Suprapubic skin (tissue), 3 donors: Measurements from ENCODE around the gene PLEK.

Experiments used
- EP300 ChIP-seq: sonication (generic); formaldehyde crosslinking; IDR thresholded peaks from one replicate; pipeline ENCODE4 v1.6.1; 2017; ENCODE audit warnings: antibody characterized with exemption
- POLR2A ChIP-seq, 2 donors: fragments of 450-650 bp; IDR thresholded peaks; one replicate each; pipeline ENCODE4 v1.6.1; 2017; ENCODE audit warnings: antibody characterized with exemption in 2 of 2, mild to moderate bottlenecking in 2 of 2, moderate library complexity in 2 of 2
- TF ChIP-seq, protein P1 (sequence below), 2 donors: fragments of 200-600 bp in 1 of 2; fragments of 450-650 bp in 1 of 2; sonication (generic) in 1 of 2; IDR thresholded peaks; one replicate each; pipeline ENCODE4 v1.5.1; 2016 to 2019; ENCODE audit warnings: antibody characterized with exemption in 2 of 2, mild to moderate bottlenecking in 1 of 2, moderate library complexity in 1 of 2

GRCh38 chr2:68341062-68341329 is 24.1 kb upstream of the PLEK start:
- TF ChIP-seq, protein P1, sequence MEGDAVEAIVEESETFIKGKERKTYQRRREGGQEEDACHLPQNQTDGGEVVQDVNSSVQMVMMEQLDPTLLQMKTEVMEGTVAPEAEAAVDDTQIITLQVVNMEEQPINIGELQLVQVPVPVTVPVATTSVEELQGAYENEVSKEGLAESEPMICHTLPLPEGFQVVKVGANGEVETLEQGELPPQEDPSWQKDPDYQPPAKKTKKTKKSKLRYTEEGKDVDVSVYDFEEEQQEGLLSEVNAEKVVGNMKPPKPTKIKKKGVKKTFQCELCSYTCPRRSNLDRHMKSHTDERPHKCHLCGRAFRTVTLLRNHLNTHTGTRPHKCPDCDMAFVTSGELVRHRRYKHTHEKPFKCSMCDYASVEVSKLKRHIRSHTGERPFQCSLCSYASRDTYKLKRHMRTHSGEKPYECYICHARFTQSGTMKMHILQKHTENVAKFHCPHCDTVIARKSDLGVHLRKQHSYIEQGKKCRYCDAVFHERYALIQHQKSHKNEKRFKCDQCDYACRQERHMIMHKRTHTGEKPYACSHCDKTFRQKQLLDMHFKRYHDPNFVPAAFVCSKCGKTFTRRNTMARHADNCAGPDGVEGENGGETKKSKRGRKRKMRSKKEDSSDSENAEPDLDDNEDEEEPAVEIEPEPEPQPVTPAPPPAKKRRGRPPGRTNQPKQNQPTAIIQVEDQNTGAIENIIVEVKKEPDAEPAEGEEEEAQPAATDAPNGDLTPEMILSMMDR (IDR thresholded peaks at IDR 0.05): no peak
- TF ChIP-seq EP300 (no peak), POLR2A (IDR thresholded peaks at IDR 0.05) (no peak)
